Renal cortex interstitium (tissue), 11 donors: ENCODE results near the gene SERPINH1. TPM values are rescaled to one million over a fixed set of nuclear protein-coding genes. Genes with fewer than 3 reads are reported as not detected.

ENCODE experiments used
- DNase-seq, 11 donors: peaks; one replicate each; pipeline ENCODE4 v3.0.0-alpha.2; 2013; ENCODE audit warnings: low read depth in 9 of 11, low spot score in 4 of 11; ENCODE audit errors: extremely low read depth in 1 of 11
- polyA plus RNA-seq, 3 donors: library from polyadenylated mRNA; unstranded; fragments of 120-200 nt; gene quantifications; one replicate each; pipeline ENCODE4 v1.2.1, GENCODE V29; 2013; ENCODE audit not compliant: insufficient read length in 3 of 3

The SERPINH1 gene
- polyA plus RNA-seq, 3 donors: 282 to 410 (median 306) TPM

- no peak for DNase-seq
These were observed 3.3 kb downstream of the SERPINH1 start for GRCh38 chr11:75565221-75565814.

GRCh38 chr11:75565916-75566762 is 4.1 kb downstream of the SERPINH1 start:
- no peak for DNase-seq

- no peak for DNase-seq
These were observed 4.8 kb downstream of the SERPINH1 start for GRCh38 chr11:75566763-75567279.

- DNase-seq: no peak
These were observed 5.9 kb downstream of the SERPINH1 start for GRCh38 chr11:75567971-75568370.

GRCh38 chr11:75568616-75569219 is 6.7 kb downstream of the SERPINH1 start:
- no peak for DNase-seq

- no peak for DNase-seq
These were observed 8.6 kb downstream of the SERPINH1 start for GRCh38 chr11:75570559-75571139.

- DNase-seq: no peak
These were observed 9.6 kb downstream of the SERPINH1 start for GRCh38 chr11:75571625-75572024.

GRCh38 chr11:75572744-75573143 is 10.7 kb downstream of the SERPINH1 start:
- no peak for DNase-seq

- no peak for DNase-seq
These were observed 12.9 kb downstream of the SERPINH1 start for GRCh38 chr11:75574698-75575602.

GRCh38 chr11:75576017-75576416 is 14.0 kb downstream of the SERPINH1 start:
- DNase-seq: no peak

- DNase-seq: no peak
These were observed 14.5 kb downstream of the SERPINH1 start for GRCh38 chr11:75576499-75576918.

GRCh38 chr11:75577207-75577606 is 15.2 kb downstream of the SERPINH1 start:
- no peak for DNase-seq

GRCh38 chr11:75578977-75579376 is 16.9 kb downstream of the SERPINH1 start:
- DNase-seq: no peak

GRCh38 chr11:75579841-75580240 is 17.8 kb downstream of the SERPINH1 start:
- DNase-seq: no peak

GRCh38 chr11:75582506-75582894 is 20.4 kb downstream of the SERPINH1 start:
- no peak for DNase-seq

GRCh38 chr11:75582895-75583717 is 21.1 kb downstream of the SERPINH1 start:
- peak in 7 of 11 donors; percentile 67 to 86 (median 79) for DNase-seq

- DNase-seq: peak in 7 of 11 donors; percentile 60 to 78 (median 71)
These were observed 21.9 kb downstream of the SERPINH1 start for GRCh38 chr11:75583718-75584658.
